GM12874 (cell line): ENCODE results near the gene FOXD2.

Experiments
- TF ChIP-seq, protein P1 (sequence below): IDR thresholded peaks from 2 replicates; pipeline ENCODE4 v1.5.1; 2011; ENCODE audit warnings: low read depth, mild to moderate bottlenecking, control low read depth, low read length, moderate library complexity; ENCODE audit not compliant: insufficient read depth

Gene FOXD2

DNA sequence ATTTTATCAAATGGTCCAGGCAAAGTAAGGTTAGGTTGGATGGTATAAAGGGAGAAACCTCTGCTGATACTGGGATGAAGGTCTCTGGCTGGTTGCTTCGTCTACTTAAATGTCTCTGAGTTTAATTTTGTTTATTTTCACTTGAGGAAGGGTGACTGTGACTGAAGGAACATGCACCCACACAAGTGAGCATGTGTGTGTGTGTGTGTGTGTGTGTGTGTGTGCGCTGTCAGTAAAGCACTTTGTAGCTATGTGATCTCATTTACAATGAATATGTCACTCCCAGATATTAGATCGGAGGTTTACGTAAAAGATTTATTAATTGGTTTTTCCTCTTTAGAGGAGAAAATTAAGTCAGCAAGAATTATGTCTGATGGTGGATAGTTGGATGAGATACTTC lies 4.4 kb downstream of the FOXD2 start:
- TF ChIP-seq, protein P1, sequence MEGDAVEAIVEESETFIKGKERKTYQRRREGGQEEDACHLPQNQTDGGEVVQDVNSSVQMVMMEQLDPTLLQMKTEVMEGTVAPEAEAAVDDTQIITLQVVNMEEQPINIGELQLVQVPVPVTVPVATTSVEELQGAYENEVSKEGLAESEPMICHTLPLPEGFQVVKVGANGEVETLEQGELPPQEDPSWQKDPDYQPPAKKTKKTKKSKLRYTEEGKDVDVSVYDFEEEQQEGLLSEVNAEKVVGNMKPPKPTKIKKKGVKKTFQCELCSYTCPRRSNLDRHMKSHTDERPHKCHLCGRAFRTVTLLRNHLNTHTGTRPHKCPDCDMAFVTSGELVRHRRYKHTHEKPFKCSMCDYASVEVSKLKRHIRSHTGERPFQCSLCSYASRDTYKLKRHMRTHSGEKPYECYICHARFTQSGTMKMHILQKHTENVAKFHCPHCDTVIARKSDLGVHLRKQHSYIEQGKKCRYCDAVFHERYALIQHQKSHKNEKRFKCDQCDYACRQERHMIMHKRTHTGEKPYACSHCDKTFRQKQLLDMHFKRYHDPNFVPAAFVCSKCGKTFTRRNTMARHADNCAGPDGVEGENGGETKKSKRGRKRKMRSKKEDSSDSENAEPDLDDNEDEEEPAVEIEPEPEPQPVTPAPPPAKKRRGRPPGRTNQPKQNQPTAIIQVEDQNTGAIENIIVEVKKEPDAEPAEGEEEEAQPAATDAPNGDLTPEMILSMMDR: no peak

DNA sequence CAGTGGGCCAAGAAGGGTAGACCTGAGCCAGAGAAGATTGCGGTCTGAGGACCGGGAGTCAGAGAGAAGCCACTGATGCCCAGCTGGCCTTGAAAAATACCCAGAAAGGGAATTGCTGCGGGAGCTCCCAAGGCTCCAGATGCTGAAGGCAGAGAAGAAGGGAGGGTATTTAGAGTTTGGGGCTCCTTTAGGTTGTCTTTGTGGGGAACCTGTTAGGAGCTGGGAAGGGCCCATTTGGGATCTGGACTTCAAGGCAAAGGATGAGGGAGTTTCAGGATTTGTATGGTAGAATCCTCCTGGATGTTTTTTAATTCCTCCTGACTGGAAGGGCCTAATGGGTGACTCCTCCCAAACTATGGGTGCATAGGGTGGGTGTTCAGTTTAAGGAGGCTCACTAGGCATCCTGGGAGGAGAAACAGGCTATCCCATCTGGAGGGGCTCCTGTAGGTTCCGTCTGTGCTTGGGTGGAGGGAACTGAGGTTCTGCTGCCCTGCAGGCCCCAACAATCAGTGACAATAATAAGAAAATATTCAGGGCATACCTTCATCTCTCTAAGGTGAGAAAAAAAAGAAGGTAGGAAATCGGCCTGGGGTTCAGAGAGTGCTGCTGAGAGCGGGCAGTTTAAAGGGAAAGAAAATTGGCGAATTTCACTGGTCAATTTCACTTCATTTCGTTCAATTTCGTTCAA lies 5.1 kb downstream of the FOXD2 start:
- TF ChIP-seq, protein P1: no peak

DNA sequence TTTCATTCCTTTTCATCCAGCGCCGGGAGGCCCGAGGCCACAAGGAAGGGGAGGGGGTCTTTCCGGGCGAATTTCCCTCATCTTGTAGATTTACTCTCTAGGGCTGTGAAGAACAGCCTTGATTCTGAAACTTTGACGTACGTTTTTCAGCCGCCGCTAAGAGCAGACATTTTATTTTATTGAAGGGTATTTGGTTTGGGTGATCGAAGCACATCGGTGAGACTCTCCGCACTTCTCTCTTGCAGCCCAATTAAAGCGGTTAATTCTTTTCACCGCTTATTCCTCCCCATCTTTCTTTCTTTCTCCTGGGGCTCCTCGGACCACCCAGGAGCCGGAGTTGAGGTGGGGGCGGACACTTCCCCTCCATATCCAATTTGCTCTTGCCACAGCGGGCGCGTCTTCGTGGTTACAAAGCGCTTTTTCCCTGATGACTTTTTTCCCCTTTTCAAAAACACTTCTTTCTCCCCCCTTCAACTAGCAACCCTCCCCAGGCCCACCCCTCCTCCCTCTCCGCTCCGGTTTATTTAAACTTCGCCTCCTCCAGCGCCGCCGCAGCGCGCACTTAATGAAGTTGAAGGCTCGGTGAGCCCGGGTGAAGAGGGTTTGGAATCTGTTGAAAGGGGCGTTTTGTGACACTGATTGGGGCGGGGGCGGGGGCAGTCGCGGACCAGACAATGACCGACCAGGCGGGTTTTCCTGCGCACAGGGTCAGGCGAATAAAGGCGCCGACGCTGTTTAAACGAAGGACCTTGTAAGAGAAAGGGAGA lies 5.9 kb downstream of the FOXD2 start:
- TF ChIP-seq, protein P1: no peak

DNA sequence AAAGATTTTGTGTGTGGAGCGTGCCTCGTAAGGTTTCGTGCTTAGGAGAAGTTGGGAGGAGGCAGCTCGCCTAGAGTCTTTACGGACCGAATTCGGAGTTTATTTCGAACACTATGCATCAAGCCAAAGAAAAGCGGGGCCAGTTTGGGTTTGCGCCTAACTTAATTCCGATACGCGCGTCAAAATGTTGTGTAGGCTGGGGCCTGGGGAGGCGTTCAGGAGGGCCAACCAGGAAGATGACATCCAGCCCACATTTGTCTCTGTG lies 6.4 kb downstream of the FOXD2 start:
- TF ChIP-seq, protein P1: no peak

DNA sequence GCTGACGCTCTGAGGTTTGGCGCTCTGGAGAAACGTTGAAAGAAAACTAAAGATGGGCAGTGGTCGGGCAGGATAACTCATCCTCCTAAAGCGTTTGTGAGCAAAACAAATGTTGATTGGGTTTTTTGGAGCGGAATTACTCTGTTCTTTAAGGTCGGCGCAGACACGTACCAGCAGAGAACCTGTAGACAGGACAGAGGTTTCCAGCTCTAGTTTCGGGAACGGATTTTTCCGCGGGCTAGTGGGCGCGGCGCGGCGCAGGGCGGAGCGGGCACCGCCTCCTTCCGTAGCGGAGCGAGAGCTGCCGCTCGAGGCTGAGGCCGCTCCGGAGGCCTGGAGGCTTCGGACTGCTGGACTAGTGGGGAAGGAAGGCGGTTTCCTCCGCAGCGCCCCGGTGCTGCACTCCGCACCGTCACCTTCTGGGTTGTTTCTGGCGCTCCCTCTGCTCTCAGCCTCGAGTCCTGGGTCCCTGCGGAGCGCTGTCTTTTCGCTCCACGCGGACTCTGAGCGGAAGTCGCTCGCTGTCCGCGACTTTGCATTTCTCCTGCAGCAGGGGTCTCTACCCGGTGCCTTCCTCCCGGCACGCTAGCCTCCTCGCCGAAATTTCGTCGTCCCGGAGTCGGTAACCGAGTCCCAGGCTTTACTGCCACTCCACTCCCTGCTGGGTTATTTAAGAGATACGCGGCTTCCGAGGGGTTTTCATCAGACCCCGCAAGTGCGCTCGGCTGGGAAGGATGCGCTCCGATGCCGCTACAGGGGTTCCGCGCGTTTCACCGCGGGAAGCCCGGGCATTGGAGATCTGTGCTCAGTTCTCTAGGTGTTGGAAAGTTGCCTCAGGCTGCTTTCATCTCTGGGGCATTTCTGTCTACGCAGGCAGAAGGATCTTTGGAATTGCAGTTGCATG lies 7.0 kb downstream of the FOXD2 start:
- TF ChIP-seq, protein P1: no peak

DNA sequence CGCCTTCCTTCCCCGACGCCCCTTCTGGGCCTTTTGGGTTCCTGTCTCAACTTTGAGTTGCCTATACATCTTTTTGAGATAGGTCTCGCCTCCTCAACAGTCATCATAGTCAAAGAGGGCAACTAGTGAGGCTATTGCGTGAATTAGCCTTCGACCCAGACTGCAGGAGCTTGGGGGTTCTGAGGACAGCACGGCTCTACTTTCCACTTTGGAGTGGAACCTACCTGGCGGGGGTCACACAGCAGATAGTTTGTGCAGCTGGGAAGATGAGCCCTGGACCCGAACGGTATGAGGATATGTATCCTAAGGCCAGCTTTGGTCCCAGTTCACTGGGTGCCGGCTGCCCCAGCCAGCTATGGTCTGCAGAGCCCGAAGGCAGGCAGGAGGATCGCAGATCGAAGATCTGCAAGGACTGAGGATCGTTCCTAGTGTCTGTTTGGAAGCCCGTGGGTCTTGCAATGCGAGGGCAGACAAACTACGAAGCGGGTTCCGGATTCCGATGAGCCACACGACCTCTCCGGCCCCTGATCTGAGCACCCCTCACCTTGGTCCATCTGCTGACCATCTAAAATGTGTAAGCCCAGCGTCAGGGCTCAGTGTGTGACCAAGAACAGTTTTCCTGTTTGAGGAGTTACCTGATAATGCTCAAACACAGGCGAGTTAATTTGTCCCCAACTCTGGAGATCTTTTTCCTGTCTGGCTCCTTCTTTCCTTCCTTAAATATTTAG lies 8.1 kb downstream of the FOXD2 start:
- TF ChIP-seq, protein P1: no peak
